GM08714 (cell line): ENCODE results near the gene ELOA.

ENCODE experiments used
- H3K4me3 ChIP-seq: fragments of 200-500 bp; sonication (Bioruptor generic); 2 replicates; pipeline ENCODE4 v1.5.1; 2014; ENCODE audit warnings: mild to moderate bottlenecking, low read length, inconsistent platforms
- ZNF274 ChIP-seq: IDR thresholded peaks from 2 replicates; pipeline ENCODE4 v1.6.1; 2012; ENCODE audit warnings: mild to moderate bottlenecking, low read depth, low read length

ELOA gene

DNA sequence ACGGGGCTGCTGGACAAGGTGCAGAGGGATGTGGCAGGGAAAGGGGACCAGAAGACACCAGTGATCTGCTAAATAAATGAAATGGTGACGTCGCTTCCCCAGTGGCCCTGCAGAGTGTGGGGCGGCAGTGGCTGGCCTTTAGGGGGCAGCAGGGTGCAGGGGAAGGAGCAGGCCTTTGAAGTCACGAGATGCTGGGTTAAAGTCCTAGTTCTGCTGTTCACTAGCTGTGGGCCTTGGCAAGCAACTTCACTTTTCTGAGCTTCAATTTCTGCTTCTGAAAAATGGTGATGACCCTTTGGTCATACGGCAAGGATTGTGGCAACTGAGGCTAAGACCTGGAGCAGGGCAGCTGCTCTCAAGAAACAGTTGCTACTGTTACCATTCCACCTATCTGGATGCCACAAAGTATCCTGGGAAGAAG, 66.5 kb downstream of the ELOA start:
- no peak overlapping the region for H3K4me3 ChIP-seq
- TF ChIP-seq ZNF274, result no peak

DNA sequence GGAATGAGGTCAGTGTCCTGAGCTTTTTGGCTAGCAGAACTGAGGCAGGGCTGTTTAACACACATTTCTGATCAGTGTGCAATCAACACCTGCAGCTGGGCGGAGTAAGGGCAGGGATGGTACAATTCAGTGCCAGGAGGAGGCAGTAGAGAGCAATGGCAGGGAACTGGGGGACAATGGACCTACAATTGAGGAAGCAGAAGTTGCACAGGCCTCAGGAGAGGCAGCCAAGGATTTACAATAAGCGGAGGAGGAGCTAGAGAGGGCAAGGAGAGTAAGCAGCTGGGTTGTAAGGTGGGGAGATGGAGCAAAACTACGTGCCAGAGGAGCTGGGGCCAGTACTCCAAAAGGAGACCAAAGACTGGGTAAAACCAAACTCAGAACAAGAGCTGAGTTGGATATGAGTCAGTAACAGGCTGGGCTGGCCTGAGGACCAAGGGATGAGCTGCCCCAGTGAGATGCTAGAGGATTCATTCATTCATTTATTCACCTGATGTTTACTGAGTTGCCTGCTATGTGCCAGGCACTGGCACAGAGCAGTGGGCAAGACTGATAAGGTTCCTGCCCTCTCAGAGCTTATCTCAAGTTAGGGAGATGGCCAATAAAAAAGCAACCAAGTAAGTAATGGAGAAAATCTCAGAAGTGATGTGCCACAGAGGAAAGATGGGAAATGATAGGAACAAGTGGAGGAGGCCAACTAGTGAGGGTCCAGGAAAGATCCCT, 67.7 kb downstream of the ELOA start:
- TF ChIP-seq ZNF274, result no peak
- H3K4me3 ChIP-seq, result no peak overlapping the region
